NCI-H2107 (cell line): ENCODE data around the gene NHP2.

Source experiments
- DNase-seq: peaks from one replicate; lab custom pipeline; 2025; lab: John Stamatoyannopoulos, UW

The NHP2 gene

GRCh38 chr5:178114325-178115135 lies 39.2 kb downstream of the NHP2 start:
- no peak for DNase-seq

GRCh38 chr5:178113841-178114324 lies 39.8 kb downstream of the NHP2 start:
- no peak for DNase-seq

GRCh38 chr5:178113141-178113787 lies 40.4 kb downstream of the NHP2 start, which contains the start of gene N4BP3:
N4BP3 (plus strand) TSS chr5:178113532; CDS start chr5:178119584, 6,052 bp downstream.
- DNase-seq: peak; percentile 56

- no peak for DNase-seq
Observed at GRCh38 chr5:178112545-178112944, 41.1 kb downstream of the NHP2 start.

GRCh38 chr5:178111925-178112324 lies 41.8 kb downstream of the NHP2 start:
- no peak for DNase-seq

GRCh38 chr5:178110511-178110910 lies 43.2 kb downstream of the NHP2 start:
- DNase-seq: no peak

GRCh38 chr5:178108966-178109365 lies 44.7 kb downstream of the NHP2 start:
- DNase-seq: no peak

GRCh38 chr5:178108446-178108845 lies 45.2 kb downstream of the NHP2 start:
- no peak for DNase-seq

GRCh38 chr5:178107756-178108310 lies 45.9 kb downstream of the NHP2 start:
- no peak for DNase-seq

- DNase-seq: no peak
Observed at GRCh38 chr5:178106556-178107239, 47.0 kb downstream of the NHP2 start.

- no peak for DNase-seq
Observed at GRCh38 chr5:178106086-178106485, 47.6 kb downstream of the NHP2 start.

GRCh38 chr5:178104492-178104891 lies 49.2 kb downstream of the NHP2 start:
- DNase-seq: no peak

GRCh38 chr5:178103612-178104011 lies 50.1 kb downstream of the NHP2 start:
- no peak for DNase-seq
